ENCODE measurements around the gene ALS2CL. TPM values are rescaled to one million over a fixed set of nuclear protein-coding genes. Genes with fewer than 3 reads are reported as not detected.
A peak's percentile ranks its signal among the peaks of the same experiment; 100 is the strongest.

Gene ALS2CL
- total RNA-seq, 3 donors from 2014 or later (not counting 1 experiment from before 2014, with no cell fraction given) = 0.07 to 1.3 (median 0.70) TPM

GRCh38 chr3:46671541-46672348, 21.7 kb downstream of the ALS2CL start:
- Histone ChIP-seq H3K4me3 (ENCODE audit: low read length) (no peak overlapping the region), H3K36me3 (ENCODE audit: control insufficient read depth, insufficient read depth, low read length) (no peaks in the 10 kb centered on the region), H3K9me3 (ENCODE audit: control insufficient read depth, insufficient read depth, low read length) (no peaks in the 10 kb centered on the region), H3K27ac (ENCODE audit: low read length) (no peak overlapping the region), H3K4me1 (ENCODE audit: control insufficient read depth, insufficient read depth, low read length) (no peaks in the 10 kb centered on the region), H3K27me3 (ENCODE audit: control insufficient read depth, insufficient read depth, low read length) (no peaks in the 10 kb centered on the region)
- H3K4me3 Mint-ChIP-seq = no peak overlapping the region
- H3K27ac Mint-ChIP-seq = no peak overlapping the region
- TF ChIP-seq CTCF (IDR thresholded peaks at IDR 0.05) = no peak
- ATAC-seq (no peak), DNase-seq (no peak)
- H3K36me3 Mint-ChIP-seq = no peaks in the 10 kb centered on the region
- peaks cover 0 to 4% of the 10 kb centered on the region in 2 donors for H3K27me3 Mint-ChIP-seq (ENCODE audit: low read depth in 2 of 2)
- H3K9me3 Mint-ChIP-seq = no peaks in the 10 kb centered on the region
- no peaks in the 10 kb centered on the region for H3K4me1 Mint-ChIP-seq
- intact Hi-C loops (cut with micrococcal nuclease) = no loop called here
- 88% methylated on average over 23 of the region's 25 CpGs for WGBS (ENCODE audit: insufficient coverage)

GRCh38 chr3:46670891-46671427, 22.5 kb downstream of the ALS2CL start:
- WGBS (ENCODE audit: insufficient coverage) = 90% methylated on average over 4 of the region's 4 CpGs
- no peak for DNase-seq
- H3K9me3 Mint-ChIP-seq = no peaks in the 10 kb centered on the region
- no peak for TF ChIP-seq CTCF (IDR thresholded peaks at IDR 0.05)
- H3K4me3 Mint-ChIP-seq = no peak overlapping the region
- Histone ChIP-seq H3K4me1 (ENCODE audit: control insufficient read depth, insufficient read depth, low read length) (no peaks in the 10 kb centered on the region), H3K36me3 (ENCODE audit: control insufficient read depth, insufficient read depth, low read length) (no peaks in the 10 kb centered on the region), H3K27ac (ENCODE audit: low read length) (no peak overlapping the region), H3K4me3 (ENCODE audit: low read length) (no peak overlapping the region), H3K9me3 (ENCODE audit: control insufficient read depth, insufficient read depth, low read length) (no peaks in the 10 kb centered on the region), H3K27me3 (ENCODE audit: control insufficient read depth, insufficient read depth, low read length) (no peaks in the 10 kb centered on the region)
- no peak for ATAC-seq
- no peaks in the 10 kb centered on the region for H3K36me3 Mint-ChIP-seq
- H3K4me1 Mint-ChIP-seq = no peaks in the 10 kb centered on the region
- H3K27ac Mint-ChIP-seq = no peak overlapping the region
- intact Hi-C loops (cut with micrococcal nuclease) = no loop called here
- H3K27me3 Mint-ChIP-seq (ENCODE audit: low read depth in 2 of 2) = peaks cover 0 to 4% of the 10 kb centered on the region in 2 donors

- Histone ChIP-seq H3K4me1 (ENCODE audit: control insufficient read depth, insufficient read depth, low read length) (no peaks in the 10 kb centered on the region), H3K27me3 (ENCODE audit: control insufficient read depth, insufficient read depth, low read length) (no peaks in the 10 kb centered on the region), H3K36me3 (ENCODE audit: control insufficient read depth, insufficient read depth, low read length) (no peaks in the 10 kb centered on the region), H3K4me3 (ENCODE audit: low read length) (no peak overlapping the region), H3K27ac (ENCODE audit: low read length) (no peak overlapping the region), H3K9me3 (ENCODE audit: control insufficient read depth, insufficient read depth, low read length) (no peaks in the 10 kb centered on the region)
- H3K4me1 Mint-ChIP-seq = no peaks in the 10 kb centered on the region
- H3K36me3 Mint-ChIP-seq = no peaks in the 10 kb centered on the region
- WGBS (ENCODE audit: insufficient coverage) = 83% methylated on average over 16 of the region's 17 CpGs
- no peak overlapping the region for H3K27ac Mint-ChIP-seq
- intact Hi-C loops (cut with micrococcal nuclease) = no loop called here
- peak in 1 of 2 donors; percentile 9 for DNase-seq
- no peak for TF ChIP-seq CTCF (IDR thresholded peaks at IDR 0.05)
- H3K4me3 Mint-ChIP-seq = no peak overlapping the region
- H3K9me3 Mint-ChIP-seq = no peaks in the 10 kb centered on the region
- peaks cover 0 to 4% of the 10 kb centered on the region in 2 donors for H3K27me3 Mint-ChIP-seq (ENCODE audit: low read depth in 2 of 2)
- ATAC-seq = no peak
Observed at GRCh38 chr3:46670000-46670890, 23.2 kb downstream of the ALS2CL start.
